HEK293 (cell line): ENCODE results near the gene ST7.

Experiments used
- CTCF ChIA-PET: fragments of 350-600 bp; formaldehyde crosslinking; extraction: SDS; loops from one replicate; lab custom pipeline; 2021; ENCODE audit warnings: antibody characterized with exemption; lab: Yijun Ruan, JAX
- POLR2A ChIA-PET: fragments of 300-600 bp; formaldehyde crosslinking; extraction: SDS; loops from one replicate; lab custom pipeline; 2020; ENCODE audit warnings: antibody characterized with exemption, inconsistent platforms; lab: Yijun Ruan, JAX
- H3K27ac ChIP-seq: fragments of 200-500 bp; sonication (Bioruptor generic); 2 replicates; pipeline ENCODE4 v1.5.1; 2014; ENCODE audit warnings: low read depth, low read length, control low read depth, inconsistent platforms; ENCODE audit errors: extremely low read depth
- H3K36me3 ChIP-seq, 2 experiments: fragments of 200-500 bp in 1 of 2; sonication (Bioruptor generic) in 1 of 2; 1 replicate in 1 of 2; 2 replicates in 1 of 2; pipeline ENCODE4 v1.5.1; 2014 to 2017; ENCODE audit warnings: inconsistent platforms in 2 of 2, low read length in 2 of 2; ENCODE audit not compliant: control insufficient read depth in 2 of 2, insufficient read depth in 1 of 2
- H3K4me1 ChIP-seq: fragments of 200-500 bp; sonication (Bioruptor generic); 2 replicates; pipeline ENCODE4 v1.5.1; 2014; ENCODE audit warnings: mild to moderate bottlenecking, low read length, inconsistent platforms; ENCODE audit not compliant: control insufficient read depth, insufficient read depth
- H3K4me3 ChIP-seq: 2 replicates; pipeline ENCODE4 v1.5.1; 2011; ENCODE audit warnings: low read depth, mild to moderate bottlenecking, control low read depth, low read length, moderate library complexity
- H3K9me3 ChIP-seq: fragments of 200-500 bp; sonication (Bioruptor generic); 2 replicates; pipeline ENCODE4 v1.5.1; 2014; ENCODE audit warnings: low read depth, low read length, inconsistent platforms; ENCODE audit not compliant: control insufficient read depth, insufficient read depth
- GLI2 ChIP-seq: fragments of 450-650 bp; formaldehyde crosslinking; IDR thresholded peaks from 2 replicates; pipeline ENCODE4; 2017; ENCODE audit warnings: missing biosample characterization, missing genetic modification characterization, low read depth, borderline replicate concordance
- GLIS1 ChIP-seq: fragments of 450-650 bp; formaldehyde crosslinking; IDR thresholded peaks from 2 replicates; pipeline ENCODE4 v1.5.1; 2016; ENCODE audit warnings: missing biosample characterization, missing genetic modification characterization
- KLF10 ChIP-seq: fragments of 450-650 bp; IDR thresholded peaks from 2 replicates; pipeline ENCODE4 v1.5.1; 2018; ENCODE audit warnings: missing biosample characterization, mild to moderate bottlenecking, missing genetic modification characterization
- PBX3 ChIP-seq: sonication (generic); formaldehyde crosslinking; IDR thresholded peaks from 2 replicates; pipeline ENCODE4 v1.8.1; 2022; ENCODE audit warnings: mild to moderate bottlenecking, moderate library complexity, missing genetic modification reagents
- SETDB1 ChIP-seq: IDR thresholded peaks from one replicate; pipeline ENCODE4 v1.6.1; 2017; ENCODE audit warnings: mild to moderate bottlenecking, low read length, moderate library complexity, mixed read lengths; ENCODE audit not compliant: insufficient read length
- SP7 ChIP-seq: fragments of 450-650 bp; formaldehyde crosslinking; IDR thresholded peaks from 2 replicates; pipeline ENCODE4 v1.5.1; 2016; ENCODE audit warnings: missing biosample characterization, missing genetic modification characterization
- ZBTB26 ChIP-seq: fragments of 450-650 bp; formaldehyde crosslinking; optimal IDR thresholded peaks from 2 replicates; pipeline ENCODE3; 2016; ENCODE audit warnings: missing biosample characterization, mild to moderate bottlenecking, missing genetic modification characterization
- ZFP37 ChIP-seq: fragments of 450-650 bp; formaldehyde crosslinking; IDR thresholded peaks from 2 replicates; pipeline ENCODE4 v1.5.1; 2016; ENCODE audit warnings: missing biosample characterization, missing genetic modification characterization
- ZNF19 ChIP-seq: fragments of 450-650 bp; formaldehyde crosslinking; IDR thresholded peaks from 2 replicates; pipeline ENCODE4; 2016; ENCODE audit warnings: missing biosample characterization, missing genetic modification characterization, low read depth
- ZNF248 ChIP-seq: fragments of 450-650 bp; formaldehyde crosslinking; IDR thresholded peaks from 2 replicates; pipeline ENCODE4 v1.5.1; 2017; ENCODE audit warnings: missing biosample characterization, missing genetic modification characterization
- ZNF274 ChIP-seq, 2 experiments: fragments of 200-500 bp in 1 of 2; fragments of 450-650 bp in 1 of 2; sonication (Bioruptor generic) in 1 of 2; formaldehyde crosslinking in 1 of 2; IDR thresholded peaks; 2 replicates each; pipeline versions ENCODE4 v1.5.1 to v1.6.1; 2014 to 2016; ENCODE audit warnings: borderline replicate concordance in 1 of 2, inconsistent platforms in 1 of 2, low read length in 1 of 2, missing biosample characterization in 1 of 2, missing genetic modification characterization in 1 of 2
- ZNF394 ChIP-seq: fragments of 450-650 bp; formaldehyde crosslinking; IDR thresholded peaks from 2 replicates; pipeline ENCODE4 v1.5.1; 2016; ENCODE audit warnings: missing biosample characterization, missing genetic modification characterization, mild to moderate bottlenecking, moderate library complexity, borderline replicate concordance
- ZNF404 ChIP-seq: fragments of 450-650 bp; formaldehyde crosslinking; IDR thresholded peaks from 2 replicates; pipeline ENCODE4 v1.5.1; 2017; ENCODE audit warnings: missing biosample characterization, missing genetic modification characterization
- ZNF423 ChIP-seq: fragments of 450-650 bp; formaldehyde crosslinking; IDR thresholded peaks from 2 replicates; pipeline ENCODE4 v1.5.1; 2016; ENCODE audit warnings: missing biosample characterization, missing genetic modification characterization
- ZNF426 ChIP-seq: fragments of 450-650 bp; formaldehyde crosslinking; IDR thresholded peaks from 2 replicates; pipeline ENCODE4 v1.5.1; 2017; ENCODE audit warnings: missing biosample characterization, missing genetic modification characterization, mild to moderate bottlenecking, inconsistent platforms, moderate library complexity
- ZNF48 ChIP-seq: fragments of 450-650 bp; formaldehyde crosslinking; IDR thresholded peaks from 2 replicates; pipeline ENCODE4 v1.5.1; 2016; ENCODE audit warnings: missing biosample characterization, missing genetic modification characterization
- ZNF501 ChIP-seq: fragments of 450-650 bp; formaldehyde crosslinking; IDR thresholded peaks from 2 replicates; pipeline ENCODE4 v1.5.1; 2016; ENCODE audit warnings: missing biosample characterization, missing genetic modification characterization
- ZNF560 ChIP-seq: fragments of 450-650 bp; formaldehyde crosslinking; IDR thresholded peaks from 2 replicates; pipeline ENCODE4 v1.5.1; 2017; ENCODE audit warnings: missing biosample characterization, missing genetic modification characterization, borderline replicate concordance
- ZNF677 ChIP-seq: fragments of 450-650 bp; IDR thresholded peaks from 2 replicates; pipeline ENCODE4 v1.5.0; 2018; ENCODE audit warnings: missing biosample characterization, mild to moderate bottlenecking, missing genetic modification characterization, moderate library complexity
- ZNF692 ChIP-seq: fragments of 450-650 bp; formaldehyde crosslinking; IDR thresholded peaks from 2 replicates; pipeline ENCODE4 v1.5.1; 2016; ENCODE audit warnings: missing biosample characterization, missing genetic modification characterization
- ZNF747 ChIP-seq: fragments of 450-650 bp; formaldehyde crosslinking; IDR thresholded peaks from 2 replicates; pipeline ENCODE4 v1.5.1; 2016; ENCODE audit warnings: missing biosample characterization, missing genetic modification characterization
- ZNF777 ChIP-seq: fragments of 450-650 bp; formaldehyde crosslinking; IDR thresholded peaks from 2 replicates; pipeline ENCODE4 v1.5.1; 2017; ENCODE audit warnings: missing biosample characterization, missing genetic modification characterization, borderline replicate concordance
- ZSCAN5A ChIP-seq: fragments of 450-650 bp; formaldehyde crosslinking; IDR thresholded peaks from 2 replicates; pipeline ENCODE4 v1.5.1; 2016; ENCODE audit warnings: missing biosample characterization, missing genetic modification characterization
- ZXDB ChIP-seq: fragments of 450-650 bp; formaldehyde crosslinking; IDR thresholded peaks from 2 replicates; pipeline ENCODE4 v1.5.1; 2016; ENCODE audit warnings: missing biosample characterization, missing genetic modification characterization

ST7 gene

GRCh38 chr7:117143066-117143465 is 189.8 kb downstream of the ST7 start:
- no peaks in the 10 kb centered on the region for H3K36me3 ChIP-seq
- no peaks in the 10 kb centered on the region for H3K4me1 ChIP-seq
- TF ChIP-seq PBX3 (CRISPR knock-in tag) (no peak), ZXDB (tag by site-specific recombination) (no peak), ZNF747 (tag by site-specific recombination) (no peak), ZNF677 (no peak), ZBTB26 (tag by site-specific recombination) (no peak), ZNF248 (tag by site-specific recombination) (no peak), ZNF19 (no peak), ZNF274 (IDR thresholded peaks at IDR 0.05; ENCODE audit: low read length) (no peak), ZNF274 (tag by site-specific recombination; IDR thresholded peaks at IDR 0.05; ENCODE audit: borderline replicate concordance) (no peak), ZNF404 (tag by site-specific recombination) (no peak), KLF10 (tag by site-specific recombination) (no peak), GLIS1 (tag by site-specific recombination) (no peak), ZNF423 (no peak), ZNF394 (tag by site-specific recombination) (no peak), GLI2 (tag by site-specific recombination) (no peak), ZNF48 (tag by site-specific recombination) (no peak), ZFP37 (no peak), ZNF692 (no peak), ZNF426 (tag by site-specific recombination) (no peak), ZSCAN5A (tag by site-specific recombination) (no peak), SP7 (tag by site-specific recombination) (no peak)
- H3K4me3 ChIP-seq, result no peak overlapping the region
- ChIA-PET POLR2A (no interaction called here), CTCF (no interaction called here)
- no peaks in the 10 kb centered on the region for H3K9me3 ChIP-seq
- H3K27ac ChIP-seq, result no peak overlapping the region

GRCh38 chr7:117143580-117143979 is 190.3 kb downstream of the ST7 start:
- POLR2A ChIA-PET, result no interaction called here
- Histone ChIP-seq H3K36me3 (no peaks in the 10 kb centered on the region), H3K27ac (no peak overlapping the region), H3K4me3 (no peak overlapping the region), H3K9me3 (no peaks in the 10 kb centered on the region), H3K4me1 (no peaks in the 10 kb centered on the region)
- CTCF ChIA-PET, result no interaction called here
- TF ChIP-seq ZNF501 (tag by site-specific recombination) (no peak), ZNF248 (tag by site-specific recombination) (no peak), SETDB1 (no peak), ZNF560 (tag by site-specific recombination) (no peak), ZNF404 (tag by site-specific recombination) (no peak), ZNF777 (tag by site-specific recombination) (no peak)
